Stimulated activated CD4-positive, alpha-beta T cell treated with anti-CD3 and anti-CD28 coated beads, Interleukin-12 subunit alpha, Interleukin-12 subunit beta, amount 100 ng/mL, for 4 hours (primary cell): ENCODE results near the gene FBXL4.

Experiments
- DNase-seq: peaks from one replicate; pipeline ENCODE4 v3.0.0-alpha.2; 2020

The FBXL4 gene

GRCh38 chr6:98947411-98948292, at the start of gene FBXL4:
FBXL4 (minus strand) TSS chr6:98947946; CDS start chr6:98926988, 20,958 bp downstream.
- peak; percentile 79 for DNase-seq

DNA sequence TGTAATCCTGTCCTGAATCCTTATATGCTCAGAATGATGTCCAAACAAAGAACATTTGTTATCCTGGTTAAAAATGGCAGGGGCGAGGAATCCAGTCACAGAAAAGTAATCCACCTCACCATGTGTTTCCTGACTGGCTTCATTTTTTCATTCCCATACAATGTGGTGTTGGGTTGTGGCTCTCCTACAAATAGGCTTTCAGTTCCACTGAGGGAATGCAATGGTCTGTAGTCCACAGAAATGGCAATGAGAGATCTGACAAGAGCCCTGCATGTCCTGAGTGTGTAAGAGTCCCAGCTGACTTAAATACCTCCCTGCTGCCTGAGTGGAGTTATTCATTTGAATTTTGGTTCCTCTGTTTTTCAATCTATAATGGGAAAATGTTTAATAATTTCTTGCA, 47.4 kb upstream of the FBXL4 start:
- DNase-seq: no peak

DNA sequence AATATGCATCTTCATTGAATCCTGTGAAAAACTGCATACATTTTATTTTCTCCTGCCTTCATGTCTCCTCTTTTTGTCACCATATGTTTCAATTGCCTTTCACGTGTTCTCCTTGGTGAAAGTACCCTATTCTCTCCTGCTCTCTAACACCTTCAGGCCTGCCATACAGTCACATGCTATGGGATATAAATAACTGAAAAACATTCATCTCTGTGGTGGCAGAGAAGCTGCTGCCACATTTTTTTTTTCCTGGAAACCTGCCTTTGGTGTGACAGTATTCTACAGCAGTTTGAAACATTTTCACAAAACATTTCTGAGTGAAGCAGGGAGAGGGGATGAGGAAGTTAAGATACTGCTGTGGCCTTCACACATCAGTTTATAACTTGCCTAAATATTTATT, 44.8 kb upstream of the FBXL4 start:
- no peak for DNase-seq

DNA sequence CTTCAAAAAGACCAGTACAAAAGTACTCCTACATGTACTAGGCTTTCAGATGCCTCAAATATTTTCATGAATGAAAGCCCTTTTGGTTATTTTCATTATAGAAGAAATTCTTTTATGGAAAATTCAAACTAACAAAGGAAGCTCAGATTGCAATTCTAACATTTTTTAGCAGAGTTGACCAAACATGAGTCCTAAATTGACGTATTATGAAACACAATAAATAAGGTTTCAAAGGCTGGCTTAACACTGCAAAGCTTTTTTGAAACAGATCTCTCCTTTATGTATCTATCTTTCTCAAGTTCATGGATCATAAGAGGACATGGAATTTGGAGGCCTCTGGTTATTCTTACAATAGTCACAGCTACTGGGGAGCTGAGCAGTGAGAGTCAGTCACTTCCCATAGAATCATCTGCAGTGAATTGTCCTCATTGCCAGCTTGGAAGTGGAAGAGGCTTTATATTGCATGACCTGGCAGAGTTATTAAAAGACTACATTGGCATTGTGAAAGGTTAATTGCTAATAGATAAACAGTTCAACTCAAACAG, 38.4 kb upstream of the FBXL4 start:
- DNase-seq: no peak

- DNase-seq: no peak
Observed at GRCh38 chr6:98985391-98985790, 37.6 kb upstream of the FBXL4 start.

DNA sequence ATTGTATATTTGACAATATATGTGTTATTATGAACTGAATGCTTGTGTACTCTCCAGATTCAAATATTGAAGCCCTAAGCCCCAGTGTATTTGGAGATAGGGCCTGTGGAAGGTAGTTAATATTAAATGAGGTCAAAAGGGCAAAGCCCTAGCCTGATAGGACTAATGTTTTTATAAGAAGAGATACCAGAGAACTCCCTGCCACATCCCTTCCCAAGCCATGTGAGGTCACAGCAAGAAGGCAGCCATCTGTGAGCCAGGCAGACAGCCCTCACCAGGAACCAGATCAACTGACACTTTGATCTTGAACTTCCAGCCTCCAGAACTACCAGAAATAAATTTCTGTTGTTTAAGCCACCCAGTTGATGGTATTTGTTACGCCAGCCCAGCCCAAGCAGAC, 36.4 kb upstream of the FBXL4 start:
- no peak for DNase-seq

DNA sequence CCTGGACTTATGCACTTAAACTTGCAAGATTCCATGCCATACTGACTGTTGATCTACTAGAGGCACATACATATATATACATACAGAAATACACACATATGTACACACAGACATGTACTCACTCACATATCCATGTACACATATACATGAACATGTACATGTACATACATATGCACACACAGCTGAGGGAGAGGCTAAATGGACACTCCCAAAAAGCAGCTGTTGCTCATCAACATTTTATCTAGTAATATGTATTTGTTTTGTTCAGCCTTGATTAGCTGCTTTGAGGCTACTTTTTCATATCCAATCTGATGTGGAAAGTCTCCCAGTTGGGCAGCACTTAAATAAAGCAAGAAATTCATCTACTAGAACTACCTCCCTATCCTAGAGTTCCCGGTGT, 33.7 kb upstream of the FBXL4 start:
- DNase-seq: no peak

DNA sequence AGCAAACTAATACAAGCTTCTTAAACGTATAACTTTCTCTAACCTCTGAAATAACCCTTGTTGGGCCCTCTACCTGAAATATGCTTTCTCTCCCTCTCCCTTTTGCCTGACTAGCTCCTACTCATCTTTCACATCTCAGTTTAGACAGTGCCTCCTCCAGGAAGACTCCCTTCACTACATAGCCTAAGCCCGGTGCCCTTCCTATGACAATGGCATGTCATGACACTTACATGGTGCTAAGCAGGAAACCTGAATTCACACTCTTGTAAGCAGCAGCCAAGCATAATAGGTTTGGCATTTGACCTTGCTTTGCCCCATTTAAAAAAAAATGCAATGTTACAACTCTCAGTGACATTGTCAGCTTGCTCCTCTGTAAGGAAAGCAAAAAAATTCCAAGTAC, 33.1 kb upstream of the FBXL4 start:
- DNase-seq: no peak

DNA sequence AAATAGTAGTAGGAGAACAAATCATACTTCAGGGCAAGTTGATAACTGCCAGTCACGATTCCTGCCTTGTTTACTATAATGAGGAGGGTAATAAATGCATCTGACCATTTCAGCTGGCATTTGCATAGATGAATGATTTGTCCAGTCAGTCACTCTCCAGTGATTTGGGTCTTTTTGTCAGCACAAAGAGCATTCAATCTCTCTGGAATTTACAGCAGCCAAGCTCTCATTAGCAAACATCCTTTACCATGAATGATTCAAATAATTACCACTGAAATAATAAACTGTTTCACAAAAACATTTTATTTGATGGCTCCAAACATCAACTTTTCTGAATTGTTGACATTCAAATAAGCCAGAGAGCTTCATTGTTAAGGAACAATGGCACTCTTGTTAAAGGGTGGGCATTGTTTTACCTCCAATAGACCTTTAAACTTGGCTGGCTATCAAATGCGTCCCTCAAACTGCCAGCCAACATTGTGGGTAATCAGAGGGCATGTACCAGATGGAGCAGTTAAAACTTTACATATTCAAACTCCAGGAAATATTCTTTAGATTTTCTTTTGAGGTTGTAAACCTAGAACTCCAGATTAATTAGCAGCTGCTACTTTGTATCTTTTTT, 30.0 kb upstream of the FBXL4 start:
- no peak for DNase-seq

DNA sequence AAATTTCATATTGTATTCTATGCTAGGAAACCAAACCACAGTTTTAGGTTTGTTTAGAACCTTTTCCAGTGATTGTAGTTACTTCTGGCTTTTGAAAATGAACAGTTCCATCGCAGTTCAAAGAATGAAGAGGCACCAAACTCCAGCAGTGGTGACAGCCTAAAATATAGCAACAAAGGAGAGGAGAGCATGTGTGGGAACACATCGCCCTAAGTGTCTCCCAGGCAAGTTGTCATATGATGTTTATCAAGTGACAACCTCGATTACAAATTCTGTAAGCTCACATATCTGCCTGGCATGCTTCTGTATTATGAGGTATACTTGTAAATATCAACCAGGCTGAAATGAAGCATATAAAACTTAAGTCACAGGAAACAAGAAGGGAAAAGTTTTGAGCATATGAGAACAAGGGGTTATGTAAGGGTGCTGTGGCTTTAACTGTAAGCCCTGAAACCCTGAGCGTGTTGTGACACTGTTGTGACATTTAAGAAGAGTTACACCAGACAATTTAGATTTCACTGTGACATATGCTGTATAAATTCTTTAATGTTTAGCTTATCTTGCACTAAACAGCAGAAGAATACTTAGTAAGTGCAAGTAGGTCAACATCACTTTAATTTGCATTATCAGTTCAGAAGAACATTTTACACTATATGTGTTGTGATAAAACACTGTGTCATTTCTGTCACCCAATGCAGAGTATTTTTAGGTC, 29.1 kb upstream of the FBXL4 start:
- DNase-seq: no peak

DNA sequence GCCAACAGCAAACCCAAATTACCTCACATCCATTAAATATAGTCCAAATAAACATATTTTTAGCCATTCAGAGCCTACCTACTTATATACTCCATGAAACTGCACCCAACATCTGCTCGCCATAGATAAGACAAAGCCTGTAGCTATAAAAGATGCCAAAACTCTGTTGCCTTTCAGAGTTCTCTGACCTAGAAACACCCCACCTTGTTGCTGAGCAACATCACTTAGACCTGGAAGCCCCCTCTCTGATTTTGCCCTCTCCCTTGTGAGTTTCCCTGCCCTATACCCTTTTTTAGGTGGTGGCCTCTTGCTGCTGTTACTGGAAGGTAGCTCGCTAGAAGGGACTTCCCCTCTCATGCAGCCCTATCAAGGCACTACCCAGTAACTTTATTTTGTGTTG, 27.7 kb upstream of the FBXL4 start:
- DNase-seq: no peak

DNA sequence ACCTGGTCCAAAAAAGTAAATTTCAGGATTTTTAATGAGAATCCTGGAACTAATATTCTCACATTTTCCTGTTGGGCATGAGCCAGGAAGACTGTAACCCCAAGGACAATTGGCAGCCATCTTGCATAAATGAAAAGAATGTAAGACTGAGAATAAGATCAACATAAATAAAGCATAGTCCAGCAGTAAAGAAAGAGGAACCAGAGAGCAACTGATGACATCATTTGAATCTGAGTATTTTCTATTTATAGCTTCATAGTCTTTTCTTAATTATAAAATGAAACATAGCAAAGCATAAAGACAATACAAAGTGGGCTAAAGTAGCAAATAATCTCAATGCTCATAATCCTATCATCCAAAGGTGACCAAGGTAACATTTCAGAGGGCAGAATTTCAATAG, 26.6 kb upstream of the FBXL4 start:
- no peak for DNase-seq

GRCh38 chr6:98973571-98973970, 25.8 kb upstream of the FBXL4 start:
- DNase-seq: no peak

- DNase-seq: no peak
Observed at GRCh38 chr6:98971303-98971702, 23.6 kb upstream of the FBXL4 start.

DNA sequence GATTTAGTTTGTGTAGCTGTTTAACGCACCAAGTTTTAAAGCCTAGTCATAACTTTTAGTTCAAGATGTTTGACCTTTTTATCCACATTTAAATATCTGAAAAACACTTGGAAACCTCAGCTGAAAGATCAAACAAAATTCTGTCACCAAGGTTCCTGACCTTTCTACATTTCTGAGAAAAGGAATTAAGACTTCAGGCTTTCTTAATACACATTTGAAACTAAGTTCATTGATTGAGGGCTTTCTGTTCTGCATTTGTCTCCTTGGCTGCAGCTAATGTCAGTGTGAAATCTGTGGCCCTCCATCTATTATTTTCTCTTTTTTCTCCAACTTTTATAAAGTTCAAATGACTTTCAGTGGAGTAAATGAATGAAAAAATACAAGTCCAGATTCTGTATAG, 22.7 kb upstream of the FBXL4 start:
- DNase-seq: no peak

DNA sequence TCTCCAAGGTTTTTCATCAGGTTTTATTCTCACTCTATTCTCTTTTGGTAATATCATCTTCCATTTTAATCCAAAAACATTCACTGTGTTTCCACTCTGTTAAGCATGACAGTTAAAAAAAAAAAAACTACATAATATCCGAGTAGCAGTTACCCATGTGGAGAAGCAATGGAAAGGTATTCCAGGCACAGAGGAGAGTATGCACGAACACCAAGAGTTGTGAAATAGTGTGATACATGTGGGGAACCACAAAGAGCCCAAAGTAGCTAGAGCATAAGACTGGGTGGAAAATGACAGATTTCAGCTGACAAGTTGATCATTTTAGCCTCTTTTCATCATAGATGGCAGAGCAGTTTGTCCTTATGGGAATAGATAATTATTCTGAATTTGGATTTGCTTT, 19.9 kb upstream of the FBXL4 start:
- no peak for DNase-seq

GRCh38 chr6:98959631-98960030, 11.9 kb upstream of the FBXL4 start:
- DNase-seq: no peak

- DNase-seq: no peak
Observed at GRCh38 chr6:98958776-98959175, 11.0 kb upstream of the FBXL4 start.

GRCh38 chr6:98957450-98957849, 9.7 kb upstream of the FBXL4 start:
- DNase-seq: no peak

DNA sequence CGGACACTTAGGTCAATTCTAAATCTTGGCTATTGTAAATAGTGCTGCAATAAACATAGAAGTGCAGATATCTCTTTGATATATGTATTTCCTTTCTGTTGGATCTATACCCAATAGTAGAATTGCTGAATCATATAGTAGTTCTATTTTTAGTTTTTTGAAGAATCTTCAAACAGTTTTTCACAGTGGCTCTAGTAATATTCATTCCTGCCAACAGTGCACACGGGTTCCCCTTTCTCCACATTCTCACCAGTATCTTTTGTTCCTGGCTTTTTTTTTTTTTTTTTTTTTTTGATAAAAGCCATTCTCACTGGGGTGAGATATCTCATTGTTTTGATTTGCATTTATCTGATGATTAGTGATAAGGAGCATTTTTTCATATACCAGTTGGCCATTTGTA, 1.8 kb upstream of the FBXL4 start:
- DNase-seq: no peak

DNA sequence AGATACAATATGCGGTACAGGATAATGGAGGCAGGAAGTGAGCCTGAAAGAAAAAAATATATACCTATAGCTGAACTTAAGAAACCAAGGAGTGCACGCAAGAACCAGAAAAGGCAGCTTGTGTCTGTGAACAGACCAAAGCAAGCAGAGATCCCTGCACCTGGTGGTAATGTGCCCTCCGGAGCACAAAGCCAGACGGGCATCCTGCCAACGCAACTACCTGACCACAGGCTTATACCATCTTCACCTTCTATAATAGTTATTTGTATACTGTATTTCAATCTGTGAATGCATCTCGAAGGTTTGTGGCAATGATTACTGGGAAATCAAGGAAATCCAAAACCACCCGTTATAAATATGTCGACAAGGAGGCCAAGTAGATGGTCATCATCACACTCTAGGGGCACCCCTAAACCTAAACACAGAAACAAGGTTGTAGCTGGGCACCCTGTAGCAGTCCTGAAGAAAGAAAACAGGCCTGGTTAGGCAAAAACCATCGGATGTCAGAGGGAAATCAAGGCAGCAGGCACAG, 801 bp downstream of the FBXL4 start:
- peak; percentile 23 for DNase-seq

- DNase-seq: no peak
Observed at GRCh38 chr6:98946266-98946878, 1.4 kb downstream of the FBXL4 start.
